ENCODE data around the gene ZBTB17. TPM values are rescaled to one million over a fixed set of nuclear protein-coding genes. Genes with fewer than 3 reads are reported as not detected.

Gene ZBTB17
- total and polyA plus RNA-seq, 2 of the 8 experiments (the other 6 are each of a cell fraction or from before 2014, with no cell fraction given), result 24.7 to 36.2 TPM

- Histone ChIP-seq H3K4me2 (ENCODE audit: insufficient read depth in 1 of 2, low read depth in 2 of 2, low read length in 2 of 2) (no peak overlapping the region), H2BK15ac (ENCODE audit: low read length) (no peak overlapping the region), H4K20me1 (replicated peaks in 1 of 2; ENCODE audit: control insufficient read depth in 1 of 2, insufficient read depth in 2 of 2, low read length in 2 of 2) (peaks cover 7 to 14% of the 10 kb centered on the region in 2 experiments), H2BK120ac (replicated peaks; ENCODE audit: low read depth, low read length) (no peak overlapping the region), H3K4me3 (ENCODE audit: extremely low read depth in 1 of 4, insufficient read depth in 2 of 4, low read depth in 3 of 4, low read length in 4 of 4) (no peak overlapping the region), H3K9me3 (ENCODE audit: insufficient read depth in 2 of 2, low read depth in 1 of 2, low read length in 1 of 2) (no peaks in the 10 kb centered on the region), H4K5ac (ENCODE audit: insufficient read length, low read depth, low read length) (no peak overlapping the region), H2AK5ac (ENCODE audit: low read depth, low read length) (no peak overlapping the region), H3K56ac (replicated peaks; ENCODE audit: insufficient read length, low read depth, low read length) (no peak overlapping the region), H2BK5ac (ENCODE audit: low read depth, low read length) (no peak overlapping the region), H3K23me2 (ENCODE audit: low read depth, low read length) (no peaks in the 10 kb centered on the region), H3K14ac (ENCODE audit: insufficient read length) (no peak overlapping the region), H3K4me1 (replicated peaks in 1 of 4; ENCODE audit: control insufficient read depth in 3 of 4, insufficient read depth in 4 of 4, low read length in 3 of 4) (peaks cover 10 to 20% (median 15%) of the 10 kb centered on the region in 4 experiments), H3K18ac (ENCODE audit: extremely low read depth, low read length) (no peak overlapping the region), H3K27me3 (replicated peaks in 1 of 4; ENCODE audit: control insufficient read depth in 3 of 4, extremely low read depth in 1 of 4, insufficient read depth in 3 of 4, low read length in 3 of 4) (peaks cover 0 to 3% (median under 1%) of the 10 kb centered on the region in 4 experiments; a peak in 2 of 7 replicates), H3K4ac (replicated peaks; ENCODE audit: insufficient read length, low read depth, low read length) (no peak overlapping the region), H2BK20ac (ENCODE audit: low read length) (no peak overlapping the region), H3K79me2 (ENCODE audit: control insufficient read depth in 1 of 2, insufficient read depth in 2 of 2, low read length in 2 of 2) (no peaks in the 10 kb centered on the region; a peak in 1 of 4 replicates), H3K36me3 (ENCODE audit: control insufficient read depth in 2 of 4, insufficient read depth in 4 of 4, low read length in 3 of 4) (no peaks in the 10 kb centered on the region), H2AFZ (ENCODE audit: low read length) (no peak overlapping the region), H2BK12ac (ENCODE audit: low read depth, low read length) (no peak overlapping the region), H4K8ac (ENCODE audit: extremely low read depth, insufficient read depth, low read length) (no peak overlapping the region), H3K9ac (replicated peaks in 1 of 4; ENCODE audit: extremely low read depth in 1 of 4, low read depth in 3 of 4, low read length in 3 of 4) (no peak overlapping the region), H4K91ac (replicated peaks; ENCODE audit: insufficient read length, low read length) (no peak overlapping the region), H3K79me1 (ENCODE audit: low read depth, low read length) (peaks cover 3% of the 10 kb centered on the region; the same call in 1 of the 2 replicates), H3K23ac (ENCODE audit: insufficient read length) (no peak overlapping the region), H3K27ac (ENCODE audit: low read depth, low read length) (no peak overlapping the region)
- FAIRE-seq (no peak), DNase-seq (ENCODE audit: low read depth in 1 of 2, low spot score in 2 of 2) (no peak)
- no peak for TF ChIP-seq CTBP2 (IDR thresholded peaks at IDR 0.05; ENCODE audit: borderline replicate concordance, insufficient read depth, insufficient read length, low read length)
- CTCF ChIA-PET (ENCODE audit: partially characterized antibody), result interaction anchor here (0.6 to 5.8 kb wide), 5 partner anchors 11 to 468 kb away, joined by 3 to 53 read pairs (median 3); partner anchors contain the start of gene ZBTB17
- POLR2A ChIA-PET (ENCODE audit: partially characterized antibody), result interaction anchor here (0.6 to 1.3 kb wide), 2 partner anchors 106 to 159 kb away, joined by 3 to 4 read pairs; no protein-coding TSS in a partner anchor
- WGBS, 2 experiments (ENCODE audit: extremely low coverage in 1 of 2, insufficient coverage in 1 of 2, insufficient read length in 1 of 2, insufficient replicate concordance in 2 of 2, low coverage in 1 of 2, low lambda C conversion rate in 2 of 2, missing lambda C conversion rate in 1 of 2), result 92% methylated on average over 2 of the region's 2 CpGs; no CpG with 5 or more reads in 1 of the 2 experiments
These were observed 20.3 kb downstream of the ZBTB17 start for GRCh38 chr1:15955552-15955951.

Measured in H1 (cell line).